H1 (cell line): ENCODE results near the gene PAPSS2. TPM values are rescaled to one million over a fixed set of nuclear protein-coding genes. Genes with fewer than 3 reads are reported as not detected.

Source experiments
- CTCF ChIA-PET: fragments of 300-600 bp; sonication (Branson Sonifier 250); formaldehyde crosslinking; loops from one replicate; lab custom pipeline; 2021; ENCODE audit not compliant: partially characterized antibody; lab: Charles Lee
- POLR2A ChIA-PET: fragments of 300-600 bp; sonication (Branson Sonifier 250); formaldehyde crosslinking; loops from one replicate; lab custom pipeline; 2021; ENCODE audit warnings: inconsistent platforms; ENCODE audit not compliant: partially characterized antibody; lab: Charles Lee
- DNase-seq, 2 experiments: peaks; one replicate each; pipeline versions ENCODE4 v3.0.0 to v3.0.0-alpha.2; 2010 to 2022; ENCODE audit warnings: low spot score in 2 of 2, low read depth in 1 of 2, mixed read lengths in 1 of 2
- FAIRE-seq: peaks from 2 replicates; lab custom pipeline; 2011; peaks lifted over from hg19 to GRCh38; lab: Jason Lieb, UNC
- H2AFZ ChIP-seq: 2 replicates; pipeline ENCODE4 v1.8.1; 2012; ENCODE audit warnings: low read length, inconsistent platforms
- H2AK5ac ChIP-seq: 2 replicates; pipeline ENCODE4 v1.6.1; 2013; ENCODE audit warnings: low read depth, low read length
- H2BK120ac ChIP-seq: replicated peaks from 2 replicates; pipeline ENCODE3; 2013; ENCODE audit warnings: low read depth, low read length, inconsistent platforms
- H2BK12ac ChIP-seq: 2 replicates; pipeline ENCODE4 v1.6.1; 2013; ENCODE audit warnings: low read depth, low read length
- H2BK15ac ChIP-seq: 2 replicates; pipeline ENCODE4 v1.6.1; 2013; ENCODE audit warnings: low read length
- H2BK20ac ChIP-seq: 2 replicates; pipeline ENCODE4 v1.6.1; 2013; ENCODE audit warnings: low read length
- H2BK5ac ChIP-seq: 2 replicates; pipeline ENCODE4 v1.6.1; 2013; ENCODE audit warnings: low read depth, low read length
- H3K14ac ChIP-seq: 2 replicates; pipeline ENCODE4 v1.6.1; 2013; ENCODE audit warnings: inconsistent platforms; ENCODE audit not compliant: insufficient read length
- H3K18ac ChIP-seq: 2 replicates; pipeline ENCODE4 v1.6.1; 2013; ENCODE audit warnings: low read length; ENCODE audit errors: extremely low read depth
- H3K23ac ChIP-seq: 2 replicates; pipeline ENCODE4 v1.6.1; 2013; ENCODE audit warnings: inconsistent platforms; ENCODE audit not compliant: insufficient read length
- H3K23me2 ChIP-seq: 2 replicates; pipeline ENCODE4 v1.6.1; 2013; ENCODE audit warnings: low read depth, low read length
- H3K27ac ChIP-seq: 2 replicates; pipeline ENCODE4 v1.6.1; 2011; ENCODE audit warnings: low read depth, low read length, inconsistent platforms
- H3K27me3 ChIP-seq, 4 experiments: replicated peaks in 1 of 4; 1 replicate in 1 of 4; 2 replicates in 3 of 4; pipeline versions ENCODE4 v1.6.1 to v1.8.1; 2011 to 2013; ENCODE audit warnings: low read length in 3 of 4, mild to moderate bottlenecking in 3 of 4, inconsistent platforms in 2 of 4, mixed read lengths in 2 of 4, moderate library complexity in 1 of 4; ENCODE audit not compliant: control insufficient read depth in 3 of 4, insufficient read depth in 3 of 4; ENCODE audit errors: extremely low read depth in 1 of 4
- H3K36me3 ChIP-seq, 4 experiments: 2 replicates each; pipeline versions ENCODE4 v1.6.1 to v1.8.1; 2011 to 2013; ENCODE audit warnings: mild to moderate bottlenecking in 4 of 4, low read length in 3 of 4, moderate library complexity in 2 of 4, control low read depth in 1 of 4, inconsistent platforms in 1 of 4; ENCODE audit not compliant: insufficient read depth in 4 of 4, control insufficient read depth in 2 of 4
- H3K4ac ChIP-seq: replicated peaks from 2 replicates; pipeline ENCODE3; 2013; ENCODE audit warnings: low read length, low read depth, mixed read lengths, inconsistent platforms; ENCODE audit not compliant: insufficient read length
- H3K4me1 ChIP-seq, 4 experiments: replicated peaks in 1 of 4; 1 replicate in 1 of 4; 2 replicates in 3 of 4; pipeline versions ENCODE4 v1.6.1 to v1.8.1; 2011 to 2013; ENCODE audit warnings: low read length in 3 of 4, inconsistent platforms in 2 of 4, mixed read lengths in 1 of 4; ENCODE audit not compliant: insufficient read depth in 4 of 4, control insufficient read depth in 3 of 4
- H3K4me2 ChIP-seq, 2 experiments: 2 replicates each; pipeline versions ENCODE4 v1.6.1 to v1.8.1; 2011 to 2013; ENCODE audit warnings: low read depth in 2 of 2, low read length in 2 of 2, control low read depth in 1 of 2, inconsistent platforms in 1 of 2, mild to moderate bottlenecking in 1 of 2; ENCODE audit not compliant: insufficient read depth in 1 of 2
- H3K4me3 ChIP-seq, 4 experiments: fragments of 200-600, 300-600 bp in 1 of 4; sonication (generic), shearing (Covaris generic), sonication (Bioruptor Twin) in 1 of 4; 2 replicates each; pipeline versions ENCODE4 v1.5.1 to v1.8.1; 2011 to 2016; ENCODE audit warnings: low read length in 4 of 4, low read depth in 3 of 4, control low read depth in 2 of 4, inconsistent platforms in 2 of 4, mild to moderate bottlenecking in 2 of 4, mixed read lengths in 1 of 4, moderate library complexity in 1 of 4; ENCODE audit not compliant: insufficient read depth in 2 of 4; ENCODE audit errors: extremely low read depth in 1 of 4
- H3K56ac ChIP-seq: replicated peaks from 2 replicates; pipeline ENCODE3; 2013; ENCODE audit warnings: low read depth, mild to moderate bottlenecking, mixed read lengths, low read length, inconsistent platforms; ENCODE audit not compliant: insufficient read length
- H3K79me1 ChIP-seq: 2 replicates; pipeline ENCODE4 v1.6.1; 2013; ENCODE audit warnings: low read depth, low read length, control low read depth
- H3K79me2 ChIP-seq, 2 experiments: 2 replicates each; pipeline versions ENCODE4 v1.6.1 to v1.8.1; 2012 to 2013; ENCODE audit warnings: low read length in 2 of 2, mild to moderate bottlenecking in 2 of 2, inconsistent platforms in 1 of 2; ENCODE audit not compliant: insufficient read depth in 2 of 2, control insufficient read depth in 1 of 2
- H3K9ac ChIP-seq, 4 experiments: replicated peaks in 1 of 4; 1 replicate in 1 of 4; 2 replicates in 3 of 4; pipeline versions ENCODE4 v1.6.1 to v1.8.1; 2011 to 2013; ENCODE audit warnings: low read depth in 3 of 4, low read length in 3 of 4, control low read depth in 2 of 4, mild to moderate bottlenecking in 2 of 4, moderate library complexity in 2 of 4, inconsistent platforms in 1 of 4; ENCODE audit errors: extremely low read depth in 1 of 4
- H3K9me3 ChIP-seq, 2 experiments: 2 replicates each; pipeline versions ENCODE4 v1.6.1 to v1.8.1; 2012 to 2013; ENCODE audit warnings: mild to moderate bottlenecking in 2 of 2, moderate library complexity in 2 of 2, control low read depth in 1 of 2, inconsistent platforms in 1 of 2, low read depth in 1 of 2, low read length in 1 of 2, mixed read lengths in 1 of 2; ENCODE audit not compliant: insufficient read depth in 2 of 2
- H4K20me1 ChIP-seq, 2 experiments: replicated peaks in 1 of 2; 2 replicates each; pipeline versions ENCODE3 to v1.8.1; 2011 to 2013; ENCODE audit warnings: inconsistent platforms in 2 of 2, low read length in 2 of 2, mild to moderate bottlenecking in 1 of 2; ENCODE audit not compliant: insufficient read depth in 2 of 2, control insufficient read depth in 1 of 2
- H4K5ac ChIP-seq: 2 replicates; pipeline ENCODE4 v1.6.1; 2013; ENCODE audit warnings: low read length, low read depth, mixed read lengths, inconsistent platforms; ENCODE audit not compliant: insufficient read length
- H4K8ac ChIP-seq: 2 replicates; pipeline ENCODE4 v1.8.0; 2013; ENCODE audit warnings: mild to moderate bottlenecking, moderate library complexity, low read length, inconsistent platforms; ENCODE audit not compliant: insufficient read depth; ENCODE audit errors: extremely low read depth
- H4K91ac ChIP-seq: replicated peaks from 2 replicates; pipeline ENCODE3; 2013; ENCODE audit warnings: low read length, mixed read lengths, inconsistent platforms; ENCODE audit not compliant: insufficient read length
- CREB1 ChIP-seq: IDR thresholded peaks from 2 replicates; pipeline ENCODE4 v1.6.1; 2012; ENCODE audit warnings: inconsistent platforms
- CTCF ChIP-seq, 3 experiments: IDR thresholded peaks; 1 replicate in 2 of 3; 2 replicates in 1 of 3; pipeline versions ENCODE4 v1.5.1 to v1.6.1; 2011; ENCODE audit warnings: low read length in 3 of 3, mild to moderate bottlenecking in 3 of 3, inconsistent platforms in 2 of 3, low read depth in 1 of 3, moderate library complexity in 1 of 3; ENCODE audit not compliant: insufficient read depth in 1 of 3; ENCODE audit errors: control extremely low read depth in 1 of 3
- EP300 ChIP-seq, 2 experiments: IDR thresholded peaks; 1 replicate in 1 of 2; 2 replicates in 1 of 2; pipeline ENCODE4 v1.6.1; 2011 to 2012; ENCODE audit warnings: low read depth in 2 of 2, low read length in 2 of 2, mild to moderate bottlenecking in 2 of 2, borderline replicate concordance in 1 of 2, inconsistent platforms in 1 of 2, moderate library complexity in 1 of 2
- GTF2F1 ChIP-seq: IDR thresholded peaks from 2 replicates; pipeline ENCODE4 v1.6.1; 2012; ENCODE audit warnings: low read depth, low read length, improper control_type of control experiment, borderline replicate concordance
- JUND ChIP-seq: IDR thresholded peaks from 2 replicates; pipeline ENCODE4 v1.6.1; 2011; ENCODE audit warnings: mild to moderate bottlenecking, improper control_type of control experiment, low read length
- KDM5A ChIP-seq: fragments of 200-600 bp; IDR thresholded peaks from 2 replicates; pipeline ENCODE4 v1.7.1; 2012; ENCODE audit warnings: mild to moderate bottlenecking, low read length, inconsistent platforms, mixed read lengths
- MAFK ChIP-seq: IDR thresholded peaks from 2 replicates; pipeline ENCODE4 v1.6.1; 2012; ENCODE audit warnings: low read depth, mild to moderate bottlenecking, improper control_type of control experiment, low read length
- RBBP5 ChIP-seq: IDR thresholded peaks from 2 replicates; pipeline ENCODE4 v1.7.1; 2012; ENCODE audit warnings: low read depth, mild to moderate bottlenecking, inconsistent platforms, low read length, moderate library complexity, borderline replicate concordance
- RNF2 ChIP-seq: fragments of 200-900, 300-1000 bp; sonication (generic); IDR thresholded peaks from 2 replicates; pipeline ENCODE4 v1.7.1; 2016; ENCODE audit warnings: borderline replicate concordance, low read depth, mild to moderate bottlenecking, antibody characterized with exemption, low read length; ENCODE audit not compliant: poor library complexity, severe bottlenecking; ENCODE audit errors: missing control alignments
- SIN3A ChIP-seq, 2 experiments: IDR thresholded peaks in 1 of 2; conservative IDR thresholded peaks in 1 of 2; 2 replicates each; pipeline ENCODE4 v1.6.1; 2011 to 2012; ENCODE audit warnings: low read length in 2 of 2, improper control_type of control experiment in 1 of 2, low read depth in 1 of 2, mild to moderate bottlenecking in 1 of 2
- SP2 ChIP-seq: IDR thresholded peaks from 2 replicates; pipeline ENCODE4 v1.6.1; 2012; ENCODE audit warnings: mild to moderate bottlenecking, low read length, inconsistent platforms
- TAF7 ChIP-seq: optimal IDR thresholded peaks from 2 replicates; pipeline ENCODE3; 2011; ENCODE audit warnings: low read depth, mild to moderate bottlenecking, inconsistent platforms, low read length, moderate library complexity, borderline replicate concordance
- polyA plus RNA-seq, 7 experiments: library from polyadenylated mRNA; depleted of rRNA in 3 of 7; stranded (reverse) in 5 of 7; unstranded in 2 of 7; fragments of >200 nt in 5 of 7; fragments of 200-250 nt in 2 of 7; gene quantifications; 1 replicate in 5 of 7; 2 replicates in 1 of 7; 4 replicates in 1 of 7; pipeline versions ENCODE4 v1.2.1 to v1.2.3, GENCODE V29; 2011 to 2013; ENCODE audit warnings: missing spikeins in 2 of 7, mixed read lengths in 2 of 7
- total RNA-seq: library from RNA; stranded (reverse); fragmentation: NEBNext Ultra II Directional; extraction: Animal tissue kit (Norgen Biotek cat#: 25700); gene quantifications from 2 replicates; pipeline ENCODE4 v1.2.1, GENCODE V29; 2021

Gene PAPSS2
- total and polyA plus RNA-seq, 2 of the 8 experiments (the other 6 are each of a cell fraction or from before 2014, with no cell fraction given), result 7.6 to 20.2 TPM

DNA sequence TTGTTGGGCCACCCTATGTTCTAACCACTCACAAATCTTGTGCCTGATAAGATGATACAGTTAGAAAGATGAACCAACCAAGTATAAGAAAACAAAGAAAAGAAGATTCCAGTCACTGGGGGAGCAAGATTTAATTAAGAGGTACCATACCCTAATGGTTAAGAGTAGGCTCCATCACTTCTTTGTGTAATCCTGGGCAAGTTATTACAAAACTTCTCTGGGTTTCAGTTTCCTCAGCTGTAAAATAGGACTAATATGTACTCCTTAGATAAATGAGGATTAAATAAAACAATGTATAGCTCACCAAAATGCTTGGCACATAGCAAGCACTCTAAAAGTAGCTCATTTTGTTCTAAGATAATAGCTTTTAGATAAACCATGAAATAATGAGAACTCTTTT, 99.9 kb downstream of the PAPSS2 start:
- H2AFZ ChIP-seq, result no peak overlapping the region
- H3K4me3 ChIP-seq, result no peak overlapping the region
- no peaks in the 10 kb centered on the region for H3K9me3 ChIP-seq
- no peak overlapping the region for H3K27ac ChIP-seq
- H2BK5ac ChIP-seq, result no peak overlapping the region
- no peak overlapping the region for H2AK5ac ChIP-seq
- no peak for DNase-seq
- H3K9ac ChIP-seq, result no peak overlapping the region
- H3K18ac ChIP-seq, result no peak overlapping the region
- H4K20me1 ChIP-seq, result no peaks in the 10 kb centered on the region
- H3K79me2 ChIP-seq, result no peaks in the 10 kb centered on the region
- no peak overlapping the region for H4K8ac ChIP-seq
- no peak overlapping the region for H2BK20ac ChIP-seq
- H3K27me3 ChIP-seq, result no peaks in the 10 kb centered on the region
- H3K4me2 ChIP-seq, result no peak overlapping the region
- H4K5ac ChIP-seq, result no peak overlapping the region
- POLR2A ChIA-PET, result interaction anchor here (1.9 kb wide), 1 partner anchor 9 kb away, joined by 7 read pairs; no protein-coding TSS in a partner anchor
- H2BK15ac ChIP-seq, result no peak overlapping the region
- peaks cover 0 to 8% (median under 1%) of the 10 kb centered on the region in 4 experiments; a peak in 4 of 8 replicates for H3K36me3 ChIP-seq
- no peak overlapping the region for H3K14ac ChIP-seq
- no peak overlapping the region for H4K91ac ChIP-seq
- no peak overlapping the region for H3K23ac ChIP-seq
- no peak overlapping the region for H3K56ac ChIP-seq
- H2BK120ac ChIP-seq, result no peak overlapping the region
- H3K4ac ChIP-seq, result no peak overlapping the region
- no peaks in the 10 kb centered on the region for H3K4me1 ChIP-seq
- H3K23me2 ChIP-seq, result no peaks in the 10 kb centered on the region
- CTCF ChIA-PET, result interaction anchor here (0.8 to 5.0 kb wide), 7 partner anchors 9 to 255 kb away, joined by 3 to 27 read pairs (median 4); partner anchors contain the start of gene MINPP1
- H3K79me1 ChIP-seq, result no peaks in the 10 kb centered on the region
- no peak overlapping the region for H2BK12ac ChIP-seq
- FAIRE-seq, result no peak
- TF ChIP-seq GTF2F1 (no peak), JUND (no peak), SP2 (no peak), MAFK (no peak), CREB1 (no peak), RBBP5 (no peak), KDM5A (no peak), EP300 (IDR thresholded peaks at IDR 0.05; ENCODE audit: borderline replicate concordance in 1 of 2, low read depth in 2 of 2, low read length in 2 of 2) (no peak), TAF7 (no peak), CTCF (IDR thresholded peaks at IDR 0.05; ENCODE audit: control extremely low read depth in 1 of 3, insufficient read depth in 1 of 3, low read depth in 1 of 3, low read length in 3 of 3) (no peak), SIN3A (conservative IDR thresholded peaks at IDR 0.05 in 1 of 2, IDR thresholded peaks at IDR 0.05 in 1 of 2; ENCODE audit: low read depth in 1 of 2, low read length in 2 of 2) (no peak), RNF2 (no peak)
